Measurements from ENCODE around the gene FNTB.

GRCh38 chr14:65084554-65085505 is 98.1 kb downstream of the FNTB start:
- TF ChIP-seq GATA3 (IDR thresholded peaks at IDR 0.05; ENCODE audit: low read depth, low read length): no peak
- no peak for TF ChIP-seq GATA2 (IDR thresholded peaks at IDR 0.05; ENCODE audit: low read depth, low read length)
